HG03066 (cell line): ENCODE results near the gene TMEM121B.

ENCODE experiments used
- ATAC-seq: cut with Tn5 transposase; IDR thresholded peaks from one replicate; pipeline ENCODE4 v1.9.1; 2021; ENCODE audit warnings: low read depth; ENCODE audit not compliant: unreplicated experiment

Gene TMEM121B

DNA sequence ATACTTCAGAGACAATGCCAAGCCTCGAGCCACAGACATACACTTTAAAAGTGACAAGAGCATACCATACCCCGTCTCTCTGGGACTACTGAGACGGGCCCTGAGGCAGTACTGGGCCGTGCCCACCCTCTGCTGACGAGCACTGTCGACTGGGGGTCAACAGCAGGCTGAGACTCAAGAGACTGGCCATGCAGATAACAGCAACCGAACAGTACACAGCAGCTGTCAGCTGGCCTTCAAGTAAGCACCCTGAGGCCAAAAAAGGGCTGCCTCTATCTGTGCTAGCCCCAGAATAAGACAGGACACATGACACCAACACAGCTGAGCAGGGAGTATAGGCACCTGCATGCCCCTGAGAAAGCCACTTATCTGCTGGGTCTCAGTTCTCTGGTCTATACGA is 18.9 kb upstream of the TMEM121B start:
- no peak for ATAC-seq

- no peak for ATAC-seq
Observed at GRCh38 chr22:17138513-17138912, 17.4 kb upstream of the TMEM121B start.

DNA sequence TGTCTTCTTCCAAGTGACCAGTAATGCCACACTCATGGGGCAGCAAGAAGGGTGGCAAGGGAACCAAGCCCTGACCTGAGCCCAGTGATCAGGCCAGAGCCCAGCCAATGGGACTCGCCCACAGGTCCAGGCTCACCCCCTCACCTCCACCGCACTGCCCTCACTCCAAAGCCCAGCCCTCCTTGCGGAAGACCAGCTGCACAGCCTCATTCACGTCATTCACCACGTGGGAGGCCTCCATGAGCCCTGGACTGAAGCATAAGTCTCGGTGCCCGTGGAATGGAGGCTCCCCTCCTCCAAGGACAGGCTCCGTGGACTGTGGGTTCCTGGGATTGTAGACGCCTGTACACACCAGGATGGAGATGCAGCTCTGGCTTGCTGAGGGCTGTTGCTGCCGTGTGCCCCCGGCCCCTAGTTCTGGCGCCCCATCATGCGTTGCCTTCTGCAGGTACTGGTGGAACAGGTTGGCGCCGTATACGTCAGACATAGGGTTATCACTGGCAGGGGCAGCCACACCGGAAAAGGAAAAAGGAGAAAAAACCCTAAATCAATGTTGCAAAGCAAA is 16.8 kb upstream of the TMEM121B start:
- ATAC-seq, result no peak

DNA sequence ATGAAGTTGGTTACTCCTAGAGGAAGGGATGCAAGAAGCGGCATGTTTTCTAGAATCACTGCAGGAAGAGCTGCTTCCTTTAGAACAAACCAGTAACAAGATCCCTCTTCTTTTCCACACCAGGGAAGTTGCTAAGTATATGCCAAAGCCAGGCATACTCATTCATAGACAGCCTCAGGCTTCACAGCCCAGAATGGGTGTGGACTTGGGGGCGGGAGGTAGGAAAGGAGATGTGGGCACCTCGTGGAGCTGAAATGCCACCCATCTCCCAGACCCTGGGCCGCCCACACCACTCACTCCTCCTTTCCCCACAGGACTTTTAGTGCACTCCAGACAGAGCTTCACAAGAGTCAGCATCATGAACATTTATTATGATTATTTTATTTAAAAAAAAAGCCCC is 16.0 kb upstream of the TMEM121B start:
- ATAC-seq, result no peak

DNA sequence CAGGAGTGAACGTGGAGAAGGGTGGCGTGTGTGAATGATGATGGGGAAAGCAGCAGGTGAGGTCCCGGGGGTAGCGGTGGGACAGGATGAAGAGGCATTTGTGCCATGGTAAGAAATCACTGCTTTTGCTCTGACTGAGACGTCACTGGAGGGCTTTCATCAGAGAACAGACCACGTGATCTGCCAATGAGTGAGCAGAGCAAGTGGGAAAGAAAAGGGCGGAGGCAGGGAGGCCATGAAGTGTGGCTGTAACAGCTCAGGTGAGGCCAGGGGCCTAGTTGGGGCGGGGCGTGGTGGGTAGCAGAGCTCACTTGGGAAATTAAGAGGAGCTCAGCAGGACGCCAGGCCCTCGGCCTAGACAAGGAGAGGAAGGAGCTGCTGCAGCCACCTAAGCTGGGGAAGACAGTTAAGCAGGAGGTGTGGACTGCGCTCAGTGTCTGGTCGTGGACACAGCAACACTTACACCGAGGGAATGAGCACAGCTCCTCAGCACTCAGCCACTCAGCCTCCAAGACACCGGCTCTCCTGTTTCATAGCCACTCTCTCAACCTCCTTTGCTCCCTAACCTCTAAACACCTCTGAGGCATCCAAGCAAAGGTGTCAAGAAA is 14.1 kb upstream of the TMEM121B start:
- ATAC-seq, result no peak

- ATAC-seq, result no peak
Observed at GRCh38 chr22:17133137-17133536, 12.0 kb upstream of the TMEM121B start.

- ATAC-seq, result no peak
Observed at GRCh38 chr22:17132112-17132511, 11.0 kb upstream of the TMEM121B start.

DNA sequence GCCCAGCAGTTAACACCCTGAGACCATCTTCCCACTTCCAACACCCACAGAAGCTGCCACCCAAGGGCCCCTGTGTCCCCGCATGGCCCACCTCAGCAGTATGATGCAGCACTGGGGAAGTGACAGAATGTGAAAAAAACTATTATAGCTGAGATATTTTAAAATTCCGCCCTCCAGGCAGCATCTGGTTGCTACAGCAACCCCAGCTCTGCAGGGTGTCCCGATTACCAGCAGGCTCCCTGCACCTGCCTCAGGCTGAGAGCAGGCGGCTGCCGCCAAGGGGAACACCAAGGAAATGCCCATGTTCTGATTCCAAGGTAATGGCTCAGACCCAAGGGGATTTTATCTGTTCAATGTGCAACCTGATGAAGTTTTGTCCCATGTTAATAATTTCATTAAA is 10.5 kb upstream of the TMEM121B start:
- ATAC-seq, result no peak

DNA sequence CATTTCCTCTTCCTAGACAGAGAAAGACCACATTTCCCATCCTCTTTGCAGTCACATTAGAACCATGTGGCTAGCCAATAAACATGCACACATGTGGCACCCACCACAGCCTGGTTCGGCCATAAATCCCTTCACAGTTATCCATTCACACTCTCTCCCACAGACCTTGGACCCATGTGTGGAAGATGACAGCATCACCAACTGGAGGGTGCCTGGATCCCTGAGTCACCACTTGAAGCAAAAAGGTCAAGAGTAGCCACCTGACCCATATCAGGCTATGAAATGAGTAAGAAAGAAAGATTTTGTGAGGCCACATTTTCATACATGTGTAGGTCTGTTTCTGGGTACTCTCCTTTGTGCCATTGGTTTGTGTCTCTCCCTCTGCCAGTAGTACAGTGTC is 9.0 kb upstream of the TMEM121B start:
- no peak for ATAC-seq

GRCh38 chr22:17120711-17121232 is 388 bp downstream of the TMEM121B start:
- no peak for ATAC-seq

- ATAC-seq, result no peak
Observed at GRCh38 chr22:17120281-17120680, 879 bp downstream of the TMEM121B start.

DNA sequence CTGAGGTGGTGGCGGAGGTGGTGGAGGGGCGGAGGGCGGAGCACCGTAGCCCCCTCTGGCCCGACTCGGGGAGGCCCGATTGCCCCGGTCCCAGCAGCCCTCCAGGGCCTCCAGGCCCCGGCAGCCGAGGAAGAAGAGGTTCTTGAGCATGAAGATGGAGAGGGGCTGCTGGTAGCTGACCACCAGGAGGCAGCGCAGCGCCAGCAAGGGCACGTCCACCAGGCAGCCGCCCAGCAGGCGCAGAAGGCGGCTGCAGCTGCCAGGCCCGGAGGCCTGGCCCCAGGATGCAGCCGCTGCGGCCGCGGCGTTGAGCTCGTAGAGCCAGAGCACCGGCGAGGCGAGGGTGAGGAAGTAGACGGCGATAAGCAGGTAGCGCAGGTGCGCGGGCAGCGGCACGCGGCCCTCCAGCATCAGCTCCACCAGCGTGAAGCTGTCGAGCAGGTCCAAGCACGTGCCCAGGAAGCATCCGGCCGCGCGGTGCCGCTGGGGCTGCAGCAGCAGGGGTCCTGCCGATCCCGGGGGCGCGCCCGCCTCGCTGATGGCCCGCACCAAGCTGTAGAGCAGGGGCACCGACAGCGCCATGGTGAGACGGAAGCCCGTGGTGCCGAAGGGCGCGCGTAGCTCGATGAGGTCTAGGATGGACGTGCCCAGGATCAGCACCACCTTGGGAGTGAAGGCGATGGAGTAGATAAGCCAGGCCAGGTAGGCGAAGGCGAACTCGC is 1.5 kb downstream of the TMEM121B start:
- ATAC-seq, result no peak

GRCh38 chr22:17118342-17118741 is 2.8 kb downstream of the TMEM121B start:
- ATAC-seq, result no peak

DNA sequence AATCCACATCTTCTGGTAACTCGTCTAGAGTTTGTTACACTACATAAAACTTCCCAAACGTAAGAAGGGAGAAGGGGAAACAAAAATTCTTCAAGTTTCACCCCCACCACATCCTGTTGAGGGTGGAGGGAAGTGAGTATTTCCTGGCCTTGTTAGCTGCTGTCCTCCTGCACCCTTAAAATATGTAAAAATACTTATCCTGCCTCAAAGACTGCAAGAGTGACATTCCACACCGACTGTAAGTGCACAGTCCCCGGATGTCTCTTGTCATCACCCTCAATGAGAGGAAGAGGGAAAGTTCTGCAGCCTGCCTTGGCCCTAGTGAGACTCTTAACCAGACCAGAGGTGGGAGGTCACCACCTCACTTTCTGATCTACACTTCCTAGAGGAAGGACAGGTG is 3.3 kb downstream of the TMEM121B start:
- ATAC-seq, result no peak

- no peak for ATAC-seq
Observed at GRCh38 chr22:17117400-17117799, 3.8 kb downstream of the TMEM121B start.

GRCh38 chr22:17116572-17117330 is 4.4 kb downstream of the TMEM121B start:
- ATAC-seq, result no peak

- ATAC-seq, result no peak
Observed at GRCh38 chr22:17115945-17116565, 5.1 kb downstream of the TMEM121B start.

DNA sequence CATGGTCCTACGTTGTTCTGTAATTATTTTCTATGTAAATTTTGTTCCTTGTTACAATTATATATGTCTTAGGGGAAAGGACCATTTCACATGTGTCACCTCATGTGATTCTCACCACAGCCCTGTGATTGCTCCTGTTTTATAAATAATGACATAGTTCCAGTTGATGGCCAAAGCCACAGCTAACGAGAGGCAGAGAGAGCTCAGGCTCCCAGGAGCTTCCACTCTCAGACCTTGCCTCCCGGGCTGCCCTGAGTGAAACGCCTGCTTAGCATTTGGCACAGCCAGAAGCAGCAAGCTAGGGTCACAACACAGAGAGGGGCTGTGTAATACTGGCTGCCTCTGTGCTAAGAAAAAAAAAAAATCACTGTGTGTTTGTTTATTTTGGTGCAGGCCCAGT is 5.9 kb downstream of the TMEM121B start:
- ATAC-seq, result no peak

GRCh38 chr22:17114898-17115235 is 6.3 kb downstream of the TMEM121B start:
- ATAC-seq, result no peak

DNA sequence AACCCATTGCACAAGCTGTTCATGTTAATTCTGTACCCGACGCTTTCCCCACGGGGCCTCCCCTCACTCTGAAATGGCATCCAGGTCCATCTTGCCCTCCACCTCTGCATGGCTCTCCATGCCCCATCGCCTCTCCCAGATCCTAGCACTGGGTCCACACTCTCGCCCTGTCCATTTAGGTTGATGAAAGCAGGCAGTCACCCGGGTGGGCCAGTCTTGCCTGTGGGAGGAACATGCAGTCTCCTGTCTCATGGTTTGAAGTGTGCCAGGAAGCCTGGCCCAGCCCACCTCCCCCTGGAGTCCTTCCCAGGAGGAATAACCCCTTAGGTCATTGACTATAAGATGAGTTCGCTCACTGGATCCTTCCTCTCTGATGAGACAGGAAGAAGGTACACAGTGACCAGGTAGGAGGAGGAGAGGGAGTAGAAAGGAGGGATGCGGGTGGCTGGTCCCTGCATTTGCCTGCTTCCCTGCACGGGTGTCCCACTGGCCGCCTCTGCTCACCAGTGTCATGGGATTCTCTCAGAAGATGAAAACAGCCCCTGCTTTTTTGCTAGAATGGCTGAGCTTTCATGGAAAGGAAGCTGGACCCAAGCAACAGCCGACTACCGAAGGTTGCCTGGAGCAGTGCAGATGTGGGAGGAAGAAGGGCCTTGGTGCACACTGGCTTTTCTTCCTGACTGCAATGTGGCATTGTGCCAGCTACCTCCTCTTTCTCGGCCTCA is 6.8 kb downstream of the TMEM121B start:
- no peak for ATAC-seq
